NCI-H187 treated with DMSO at 0.1 percent for 48 hours (cell line): ENCODE results near the gene MLEC.

Experiments
- DNase-seq: peaks from one replicate; lab custom pipeline; 2025; lab: John Stamatoyannopoulos, UW

Gene MLEC

DNA sequence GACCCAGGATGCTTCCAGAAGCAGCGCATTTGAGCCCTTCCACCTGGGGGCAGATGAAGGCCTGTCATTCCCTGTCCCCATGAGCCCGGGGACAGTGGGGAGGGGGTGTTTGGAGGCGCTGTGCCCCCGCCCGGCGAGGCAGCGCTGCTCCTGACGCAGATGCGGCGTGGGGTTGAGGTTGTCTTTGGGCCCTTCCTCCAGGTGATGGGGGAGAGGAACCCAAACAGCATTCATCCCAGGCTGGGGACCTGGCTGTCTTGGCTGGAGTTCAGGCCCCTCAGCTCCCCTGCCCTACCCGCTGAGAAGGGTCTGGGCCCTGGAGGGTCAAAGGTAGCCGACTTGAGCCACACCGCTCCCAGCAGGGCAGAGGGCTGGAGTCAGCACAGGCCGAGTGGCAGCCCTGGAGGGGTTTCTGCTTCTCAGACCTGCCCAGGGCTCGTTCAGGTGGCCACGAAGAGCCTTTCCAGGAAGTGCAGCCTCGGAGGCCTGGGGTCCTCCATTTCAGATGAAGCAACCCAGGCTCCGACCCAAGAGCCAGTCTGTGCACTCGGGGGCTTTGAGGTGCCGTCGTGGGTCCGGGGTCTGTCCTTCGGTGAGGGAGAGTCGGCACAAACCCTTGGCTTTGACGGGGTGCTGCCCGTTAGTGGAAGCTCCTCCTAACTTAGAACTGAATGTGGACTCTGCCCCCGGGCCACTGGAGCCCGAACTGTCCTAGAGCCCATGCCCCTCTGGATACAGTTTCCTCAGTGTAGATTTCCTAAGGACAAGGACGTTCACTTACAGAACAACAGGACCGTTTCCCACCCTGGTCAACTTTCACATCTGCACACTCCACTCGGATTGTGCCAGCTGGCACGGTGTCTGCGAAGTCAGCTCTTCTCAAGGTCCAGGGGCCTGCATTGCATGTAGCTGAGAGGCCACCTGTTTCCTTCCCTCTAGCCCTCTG lies 54.8 kb downstream of the MLEC start:
- DNase-seq = no peak

DNA sequence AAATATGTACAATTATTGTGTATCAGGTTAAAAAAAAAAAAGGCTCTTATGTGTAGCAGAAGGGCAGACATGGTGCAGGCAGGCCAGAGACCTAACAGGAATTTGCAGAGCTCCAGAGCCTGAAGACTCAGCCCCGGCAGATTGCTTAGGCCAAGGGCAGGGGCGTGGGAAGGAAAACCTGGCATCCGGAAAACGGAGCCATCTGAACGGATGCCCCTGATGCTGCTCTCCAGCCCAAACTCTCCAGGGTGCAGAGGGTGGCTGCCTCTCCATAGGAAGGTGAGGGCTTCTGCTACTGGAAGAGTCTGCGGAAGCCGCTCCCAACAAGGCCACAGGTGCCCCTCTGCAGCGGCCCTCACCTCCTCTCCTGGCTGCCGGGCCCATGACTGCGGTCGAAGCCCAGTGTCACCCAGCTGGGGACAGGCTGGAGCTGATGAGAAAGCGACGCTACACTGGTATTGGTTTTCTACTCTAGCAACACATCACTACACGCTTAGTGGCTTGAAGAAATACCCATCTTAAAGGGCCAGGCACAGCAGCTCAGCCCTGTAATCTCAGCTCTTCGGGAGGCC lies 58.1 kb downstream of the MLEC start:
- no peak for DNase-seq

DNA sequence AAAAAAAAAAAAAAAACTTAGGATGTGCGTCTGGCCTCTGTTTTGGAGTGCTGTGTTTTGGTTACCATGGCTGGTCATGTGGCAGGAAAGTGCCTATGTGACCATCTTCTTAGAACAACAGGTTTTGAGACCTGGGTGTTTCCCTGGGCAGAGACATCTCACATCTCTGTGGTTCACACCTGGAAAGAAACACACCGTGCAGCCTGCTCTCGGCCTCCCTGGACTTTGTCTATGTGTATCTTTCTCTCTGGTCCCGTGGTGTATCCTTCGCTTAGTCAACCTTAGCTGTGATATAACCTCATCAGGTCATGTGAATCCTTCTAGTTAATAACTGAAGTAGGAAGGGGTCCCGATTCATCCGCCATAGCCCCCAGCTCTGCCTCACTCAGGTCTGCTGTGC lies 61.3 kb downstream of the MLEC start:
- no peak for DNase-seq

DNA sequence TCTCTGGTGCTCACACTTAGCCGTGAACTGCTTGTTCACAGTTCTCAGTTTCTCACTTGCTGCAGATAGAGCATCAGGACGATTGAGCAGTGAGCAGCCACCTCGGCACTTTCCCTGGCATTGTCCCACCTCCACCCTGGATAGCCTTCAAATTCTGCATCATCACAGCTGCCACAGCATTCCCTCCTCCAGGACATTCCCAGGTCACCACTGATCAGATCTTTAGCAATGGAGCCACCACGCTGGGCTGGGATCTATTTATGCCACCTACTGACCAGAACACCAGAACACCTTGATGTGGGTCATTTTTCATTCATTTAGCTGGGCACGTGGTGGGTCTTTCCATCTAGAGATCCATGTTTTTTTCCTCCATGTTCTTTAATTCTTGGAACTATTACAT lies 62.3 kb downstream of the MLEC start:
- no peak for DNase-seq

DNA sequence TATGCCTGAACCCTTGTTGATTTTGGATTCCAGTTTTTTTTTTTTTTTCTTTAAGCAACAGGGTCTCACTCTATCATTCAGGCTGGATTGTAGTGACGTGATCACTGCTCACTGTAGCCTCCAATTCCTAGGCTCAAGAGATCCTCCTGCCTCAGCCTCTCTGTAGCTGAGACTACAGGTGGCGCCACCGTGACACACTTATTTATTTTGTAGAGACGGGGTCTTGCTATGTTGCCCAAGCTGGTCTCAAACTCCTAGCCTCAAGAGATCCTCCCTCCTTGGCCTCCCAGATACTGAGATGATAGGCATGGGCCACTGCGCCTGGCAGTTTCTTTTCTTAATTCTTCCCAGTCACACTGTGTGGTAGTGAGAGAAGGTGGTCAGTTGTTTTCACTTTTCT lies 63.9 kb downstream of the MLEC start:
- no peak for DNase-seq

DNA sequence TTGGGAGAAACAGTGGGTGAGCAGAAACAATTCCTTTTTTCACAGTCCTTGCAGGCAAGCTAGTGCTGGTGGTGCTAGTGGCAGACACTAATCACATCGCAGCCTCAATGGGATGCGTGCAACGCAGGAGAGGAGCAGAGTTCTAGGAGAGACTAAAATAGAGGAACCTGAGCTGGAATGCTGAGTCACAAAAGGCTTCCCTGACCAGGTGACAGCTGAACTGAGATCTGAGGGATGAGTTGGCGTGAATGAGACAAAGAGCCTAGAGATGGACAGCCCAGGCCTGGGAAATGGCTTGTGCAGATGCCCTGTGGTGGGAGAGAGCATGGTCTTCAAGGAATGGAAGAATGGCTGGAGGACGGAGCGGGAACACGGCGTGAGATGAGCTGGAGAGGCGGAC lies 64.4 kb downstream of the MLEC start:
- no peak for DNase-seq
